Esophagus squamous epithelium (tissue), 5 donors: Measurements from ENCODE around the gene FAM227B. TPM values are rescaled to one million over a fixed set of nuclear protein-coding genes. Genes with fewer than 3 reads are reported as not detected.

Experiments
- DNase-seq: peaks from one replicate; lab custom pipeline; 2025; lab: John Stamatoyannopoulos, UW
- H3K27ac ChIP-seq, 4 donors: fragments of 200-600 bp; sonication (generic); one replicate each; pipeline ENCODE4 v1.5.1; 2016 to 2019; ENCODE audit warnings: mild to moderate bottlenecking in 1 of 4
- H3K27me3 ChIP-seq, 4 donors: fragments of 200-600 bp; sonication (generic); 1 replicate in 3 of 4; 2 replicates in 1 of 4; pipeline versions ENCODE4 v1.5.1 to v1.6.0; 2017 to 2021; ENCODE audit warnings: antibody characterized with exemption in 1 of 4
- H3K36me3 ChIP-seq, 3 donors: fragments of 200-600 bp; sonication (generic); one replicate each; pipeline ENCODE4 v1.5.1; 2016 to 2019
- H3K4me1 ChIP-seq, 3 donors: fragments of 200-600 bp; sonication (generic); one replicate each; pipeline ENCODE4 v1.5.1; 2017 to 2019
- H3K4me3 ChIP-seq, 4 donors: fragments of 200-600 bp; sonication (generic); 1 replicate in 3 of 4; 2 replicates in 1 of 4; pipeline ENCODE4 v1.5.1; 2016 to 2019; ENCODE audit warnings: mild to moderate bottlenecking in 2 of 4, moderate library complexity in 1 of 4
- H3K9me3 ChIP-seq, 3 donors: fragments of 200-600 bp; sonication (generic); one replicate each; pipeline ENCODE4 v1.5.1; 2016 to 2019
- POLR2A ChIP-seq, 4 donors: fragments of 450-650 bp; IDR thresholded peaks; one replicate each; pipeline ENCODE4 v1.6.1; 2017; ENCODE audit warnings: antibody characterized with exemption in 4 of 4, mild to moderate bottlenecking in 4 of 4, moderate library complexity in 3 of 4
- WGBS, 2 donors: methylation state at CpG; one replicate each; pipeline ENCODE4 v1.1.5; 2018; 5-methylcytosine and 5-hydroxymethylcytosine counted together
- intact Hi-C: fragments of 100-400 bp; cut with DNase I; formaldehyde crosslinking; loops from one replicate; pipeline ENCODE4 v1.15.0; 2022
- total RNA-seq, 4 donors: library from RNA; depleted of rRNA; stranded (reverse); fragments of >200 nt; gene quantifications; one replicate each; pipeline ENCODE4 v1.1.0, GENCODE V29; 2016
- TF ChIP-seq, protein P1 (sequence below), 6 experiments: fragments of 450-650 bp in 4 of 6; fragments of 200-600 bp in 2 of 6; sonication (generic) in 2 of 6; IDR thresholded peaks; one replicate each; pipeline ENCODE4 v1.5.1; 2016 to 2019; ENCODE audit warnings: antibody characterized with exemption in 6 of 6, mild to moderate bottlenecking in 4 of 6, moderate library complexity in 4 of 6
- donor health status: DM: yes; HTN: yes; CAD: no.

Gene FAM227B
- total RNA-seq, 4 donors from 2014 or later = 0.80 to 4.4 (median 1.6) TPM

DNA sequence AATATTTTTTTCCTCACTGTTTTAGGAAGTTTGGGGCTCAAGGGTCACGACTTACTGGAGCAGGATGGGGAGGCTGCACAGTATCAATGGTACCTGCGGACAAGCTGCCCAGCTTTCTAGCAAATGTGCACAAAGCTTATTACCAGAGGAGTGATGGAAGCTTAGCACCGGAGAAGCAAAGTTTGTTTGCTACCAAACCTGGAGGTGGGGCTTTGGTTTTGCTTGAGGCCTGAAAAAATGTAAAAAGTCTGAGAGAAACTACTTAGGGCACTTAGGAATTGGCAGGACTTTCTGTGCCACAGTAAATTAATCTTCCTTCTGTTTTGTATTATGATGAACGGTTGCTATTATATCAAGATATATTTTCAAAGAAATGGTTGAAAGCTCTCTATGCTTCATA is 292.7 kb downstream of the FAM227B start:
- H3K27me3 ChIP-seq = no peaks in the 10 kb centered on the region
- TF ChIP-seq POLR2A (IDR thresholded peaks at IDR 0.05) = no peak
- TF ChIP-seq, protein P1, sequence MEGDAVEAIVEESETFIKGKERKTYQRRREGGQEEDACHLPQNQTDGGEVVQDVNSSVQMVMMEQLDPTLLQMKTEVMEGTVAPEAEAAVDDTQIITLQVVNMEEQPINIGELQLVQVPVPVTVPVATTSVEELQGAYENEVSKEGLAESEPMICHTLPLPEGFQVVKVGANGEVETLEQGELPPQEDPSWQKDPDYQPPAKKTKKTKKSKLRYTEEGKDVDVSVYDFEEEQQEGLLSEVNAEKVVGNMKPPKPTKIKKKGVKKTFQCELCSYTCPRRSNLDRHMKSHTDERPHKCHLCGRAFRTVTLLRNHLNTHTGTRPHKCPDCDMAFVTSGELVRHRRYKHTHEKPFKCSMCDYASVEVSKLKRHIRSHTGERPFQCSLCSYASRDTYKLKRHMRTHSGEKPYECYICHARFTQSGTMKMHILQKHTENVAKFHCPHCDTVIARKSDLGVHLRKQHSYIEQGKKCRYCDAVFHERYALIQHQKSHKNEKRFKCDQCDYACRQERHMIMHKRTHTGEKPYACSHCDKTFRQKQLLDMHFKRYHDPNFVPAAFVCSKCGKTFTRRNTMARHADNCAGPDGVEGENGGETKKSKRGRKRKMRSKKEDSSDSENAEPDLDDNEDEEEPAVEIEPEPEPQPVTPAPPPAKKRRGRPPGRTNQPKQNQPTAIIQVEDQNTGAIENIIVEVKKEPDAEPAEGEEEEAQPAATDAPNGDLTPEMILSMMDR (IDR thresholded peaks at IDR 0.05) = no peak
- H3K4me1 ChIP-seq = peaks cover 0 to 4% (median 0%) of the 10 kb centered on the region in 3 donors
- H3K4me3 ChIP-seq = no peak overlapping the region
- no peak for DNase-seq
- 66 to 67% methylated on average over 4 of the region's 4 CpGs for WGBS, 2 donors
- intact Hi-C loops = no loop called here
- no peaks in the 10 kb centered on the region for H3K9me3 ChIP-seq
- H3K27ac ChIP-seq = no peak overlapping the region
- peaks cover 0 to 41% (median 0%) of the 10 kb centered on the region in 3 donors for H3K36me3 ChIP-seq

DNA sequence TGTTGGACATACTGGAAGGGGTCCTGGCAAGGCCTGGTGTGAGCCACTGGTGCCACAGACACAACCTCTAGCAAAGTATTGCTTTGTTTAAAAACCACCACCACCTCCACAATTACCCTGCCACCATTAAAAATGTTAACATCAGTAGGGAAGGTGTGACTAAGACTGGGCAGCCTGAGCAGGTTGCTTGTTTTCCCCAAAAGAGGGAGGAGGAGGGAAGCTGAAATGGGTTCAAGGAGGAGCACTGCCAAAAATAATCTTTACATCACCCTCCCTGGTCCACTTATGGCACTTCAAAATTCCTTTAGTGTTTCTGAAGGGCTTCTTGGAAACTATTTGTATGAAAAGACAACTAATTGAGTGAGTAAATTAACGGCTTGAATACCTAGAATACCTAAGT is 297.4 kb downstream of the FAM227B start:
- Histone ChIP-seq H3K27ac (no peak overlapping the region), H3K9me3 (no peaks in the 10 kb centered on the region), H3K4me1 (peaks cover 0 to 12% (median 3%) of the 10 kb centered on the region in 3 donors), H3K4me3 (no peak overlapping the region), H3K27me3 (no peaks in the 10 kb centered on the region), H3K36me3 (peaks cover 0 to 58% (median 0%) of the 10 kb centered on the region in 3 donors)
- 91 to 92% methylated on average over 1 of the region's 1 CpG for WGBS, 2 donors
- TF ChIP-seq, protein P1 (IDR thresholded peaks at IDR 0.05) = no peak
- TF ChIP-seq POLR2A (IDR thresholded peaks at IDR 0.05) = no peak
- intact Hi-C loops = no loop called here
- DNase-seq = no peak

DNA sequence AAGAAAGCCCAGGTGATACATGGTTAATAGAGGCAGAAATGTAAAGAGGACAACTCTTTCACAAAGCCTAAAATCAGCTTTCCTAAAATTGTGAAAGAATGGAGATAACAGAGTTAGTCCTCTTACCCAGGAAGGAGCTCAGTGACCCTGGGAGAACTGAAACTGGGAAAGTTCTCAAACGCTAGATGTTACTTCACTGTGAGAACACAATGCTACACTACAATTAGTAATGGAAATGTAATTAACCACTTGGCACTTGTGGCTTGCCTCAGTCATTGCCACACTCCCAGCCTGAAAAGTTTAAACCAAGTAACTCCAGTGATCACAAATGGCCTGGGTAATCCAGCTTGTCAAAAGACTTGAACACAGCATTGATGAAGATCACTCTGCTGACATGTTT is 300.3 kb downstream of the FAM227B start:
- peak overlapping the region in 2 of 4 donors; percentile 15 to 63 for H3K27ac ChIP-seq
- no peaks in the 10 kb centered on the region for H3K9me3 ChIP-seq
- no peak for DNase-seq
- TF ChIP-seq, protein P1 (IDR thresholded peaks at IDR 0.05) = no peak
- intact Hi-C loops = no loop called here
- peaks cover 0 to 53% (median 0%) of the 10 kb centered on the region in 3 donors for H3K36me3 ChIP-seq
- no peak overlapping the region for H3K4me3 ChIP-seq
- 61 to 73% methylated on average over 1 of the region's 1 CpG for WGBS, 2 donors
- H3K4me1 ChIP-seq = peaks cover 0 to 12% (median 3%) of the 10 kb centered on the region in 3 donors
- no peaks in the 10 kb centered on the region for H3K27me3 ChIP-seq

DNA sequence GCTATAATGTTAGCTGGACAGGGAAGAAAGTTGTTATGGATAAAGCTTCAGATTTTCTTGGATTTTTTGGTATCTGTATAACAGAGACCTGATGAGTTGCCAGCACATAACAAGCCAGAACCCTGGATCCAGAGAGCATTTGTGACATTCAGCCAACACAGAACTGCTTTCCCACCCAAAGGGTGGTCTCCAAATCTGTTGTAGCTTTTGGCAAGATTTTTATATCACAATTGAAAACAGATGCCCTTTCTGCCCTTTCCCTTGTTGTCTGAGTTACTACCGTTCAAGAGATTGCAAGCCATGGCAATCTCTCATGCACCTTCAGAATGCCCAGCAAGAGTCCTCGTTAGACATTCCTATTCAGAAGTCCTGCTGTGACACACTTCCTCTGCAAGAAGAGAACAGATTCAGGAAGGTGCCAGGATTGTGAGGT is 305.2 kb downstream of the FAM227B start:
- Histone ChIP-seq H3K27me3 (no peaks in the 10 kb centered on the region), H3K9me3 (no peaks in the 10 kb centered on the region), H3K4me1 (peaks cover 0 to 18% (median 3%) of the 10 kb centered on the region in 3 donors), H3K36me3 (peaks cover 0 to 24% (median 0%) of the 10 kb centered on the region in 3 donors), H3K27ac (peak overlapping the region in 1 of 4 donors; percentile 3), H3K4me3 (no peak overlapping the region)
- TF ChIP-seq, protein P1 (IDR thresholded peaks at IDR 0.05) = no peak
- no peak for TF ChIP-seq POLR2A (IDR thresholded peaks at IDR 0.05)
- no peak for DNase-seq
- whole genome bisulfite sequencing, 2 donors = 60 to 72% methylated on average over 2 of the region's 2 CpGs
- intact Hi-C loops = no loop called here

DNA sequence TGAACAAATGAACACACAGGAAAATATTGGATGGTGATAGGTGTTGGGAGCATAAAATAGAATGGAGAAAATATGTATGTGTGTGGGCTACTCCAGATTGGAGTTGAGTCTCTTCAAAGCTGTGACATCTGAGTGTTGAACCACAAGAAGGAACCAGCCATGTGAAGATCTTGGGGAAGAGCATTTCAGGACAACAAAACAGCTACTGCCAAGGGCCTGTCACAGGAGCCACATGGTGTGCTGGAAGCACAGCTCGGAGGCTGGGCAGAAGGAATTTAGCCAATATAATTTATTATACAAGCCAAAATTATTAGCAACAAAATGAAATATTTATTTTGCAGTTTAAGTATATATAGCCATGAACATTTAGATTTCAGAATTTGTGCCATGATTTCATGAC is 305.9 kb downstream of the FAM227B start:
- no peaks in the 10 kb centered on the region for H3K27me3 ChIP-seq
- no peak for TF ChIP-seq POLR2A (IDR thresholded peaks at IDR 0.05)
- TF ChIP-seq, protein P1 (IDR thresholded peaks at IDR 0.05) = no peak
- no peak overlapping the region for H3K4me3 ChIP-seq
- no peak overlapping the region for H3K27ac ChIP-seq
- H3K4me1 ChIP-seq = peaks cover 0 to 12% (median 0%) of the 10 kb centered on the region in 3 donors
- H3K9me3 ChIP-seq = no peaks in the 10 kb centered on the region
- peaks cover 0 to 17% (median 0%) of the 10 kb centered on the region in 3 donors for H3K36me3 ChIP-seq
- intact Hi-C loops = no loop called here
- WGBS, 2 donors = 87 to 89% methylated on average over 1 of the region's 1 CpG
- no peak for DNase-seq
